ENCODE results near the gene DAB1. TPM values are rescaled to one million over a fixed set of nuclear protein-coding genes. Genes with fewer than 3 reads are reported as not detected.

DAB1 gene
- total and polyA plus RNA-seq, 7 experiments from 2014 or later = 0.27 to 1.9 (median 0.43) TPM; not detected in 1

DNA sequence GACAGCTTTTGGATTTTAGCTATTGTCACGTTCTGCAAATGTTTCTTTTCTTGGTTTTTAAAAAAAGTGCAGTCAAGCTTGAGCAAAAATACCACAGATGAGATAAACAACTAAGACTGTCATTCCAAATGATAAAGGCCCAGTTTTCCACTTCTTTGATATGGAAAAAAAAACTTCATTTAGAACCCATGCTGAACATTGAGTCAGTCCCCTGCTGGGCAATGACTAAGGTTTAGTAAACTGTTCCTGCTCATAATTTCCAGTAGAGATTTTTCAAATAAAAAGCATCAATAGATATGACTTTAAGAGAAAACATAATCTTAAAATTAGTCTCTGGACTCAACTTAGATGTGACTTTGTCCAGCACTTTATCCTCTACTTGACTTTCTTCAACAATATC, 290.2 kb downstream of the DAB1 start:
- POLR2A ChIA-PET = no interaction called here
- no peaks in the 10 kb centered on the region for H3K36me3 Mint-ChIP-seq
- Histone ChIP-seq H3K36me3 (ENCODE audit: control insufficient read depth in 2 of 3, insufficient read depth in 3 of 3, low read length in 3 of 3) (no peaks in the 10 kb centered on the region), H3K27me3 (ENCODE audit: control insufficient read depth in 2 of 2, insufficient read depth in 2 of 2, low read length in 2 of 2) (no peaks in the 10 kb centered on the region), H3K9me3 (ENCODE audit: control insufficient read depth in 2 of 3, low read length in 3 of 3) (no peaks in the 10 kb centered on the region), H3K27ac (ENCODE audit: low read depth, low read length) (no peak overlapping the region), H3K4me1 (ENCODE audit: control insufficient read depth in 2 of 2, insufficient read depth in 2 of 2, low read length in 2 of 2) (no peaks in the 10 kb centered on the region), H3K4me3 (ENCODE audit: low read length) (no peak overlapping the region)
- no peak overlapping the region for H3K27ac Mint-ChIP-seq
- DNase-seq = no peak
- ATAC-seq = no peak
- H3K4me3 Mint-ChIP-seq = no peak overlapping the region
- intact Hi-C loops (cut with micrococcal nuclease) = no loop called here
- H3K27me3 Mint-ChIP-seq = peaks cover 0 to 5% (median 1%) of the 10 kb centered on the region in 5 donors
- H3K4me1 Mint-ChIP-seq = no peaks in the 10 kb centered on the region
- H3K9me3 Mint-ChIP-seq = peaks cover 0 to 3% (median 0%) of the 10 kb centered on the region in 11 donors
- CTCF ChIA-PET = no interaction called here

DNA sequence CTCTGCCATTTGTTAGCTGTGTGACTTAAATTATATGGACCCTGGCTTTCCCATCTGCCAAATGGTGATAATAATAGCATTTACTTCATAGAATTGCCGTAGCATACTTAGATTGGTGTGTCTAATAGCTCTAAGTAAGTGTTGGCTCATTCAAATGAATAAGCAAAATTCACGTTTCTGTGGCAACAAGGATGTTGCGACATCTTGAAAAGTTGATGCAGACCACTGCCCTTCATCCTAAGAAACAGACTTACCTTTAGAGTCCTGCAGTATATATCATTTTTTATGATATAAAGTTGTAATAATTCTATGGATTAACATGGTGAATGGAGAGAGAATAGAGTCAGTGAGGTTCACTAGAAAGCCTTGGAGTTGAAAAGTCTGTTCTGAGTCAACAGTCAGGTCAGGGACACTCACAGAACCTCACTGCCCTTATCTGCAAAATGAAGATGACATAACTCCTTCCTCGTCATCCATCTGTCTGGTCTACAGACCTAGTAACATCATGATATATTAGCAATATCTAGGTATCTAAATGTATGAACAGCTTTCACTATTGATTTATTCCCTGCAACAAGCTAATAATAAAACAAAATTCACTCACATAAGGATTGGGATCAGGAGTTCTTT, 290.8 kb downstream of the DAB1 start:
- ChIA-PET CTCF (no interaction called here), POLR2A (no interaction called here)
- DNase-seq = no peak
- intact Hi-C loops (cut with micrococcal nuclease) = no loop called here
- no peaks in the 10 kb centered on the region for H3K27me3 ChIP-seq (ENCODE audit: control insufficient read depth in 2 of 2, insufficient read depth in 2 of 2, low read length in 2 of 2)
- H3K9me3 ChIP-seq (ENCODE audit: control insufficient read depth in 2 of 3, low read length in 3 of 3) = no peaks in the 10 kb centered on the region
- H3K4me3 ChIP-seq (ENCODE audit: low read length) = no peak overlapping the region
- Mint-ChIP-seq H3K27ac (no peak overlapping the region), H3K4me3 (no peak overlapping the region), H3K27me3 (peaks cover 0 to 5% (median 0%) of the 10 kb centered on the region in 5 donors), H3K36me3 (no peaks in the 10 kb centered on the region), H3K9me3 (peaks cover 0 to 3% (median 0%) of the 10 kb centered on the region in 11 donors), H3K4me1 (no peaks in the 10 kb centered on the region)
- no peaks in the 10 kb centered on the region for H3K36me3 ChIP-seq (ENCODE audit: control insufficient read depth in 2 of 3, insufficient read depth in 3 of 3, low read length in 3 of 3)
- H3K4me1 ChIP-seq (ENCODE audit: control insufficient read depth in 2 of 2, insufficient read depth in 2 of 2, low read length in 2 of 2) = no peaks in the 10 kb centered on the region
- H3K27ac ChIP-seq (ENCODE audit: low read depth, low read length) = no peak overlapping the region
- ATAC-seq = no peak

DNA sequence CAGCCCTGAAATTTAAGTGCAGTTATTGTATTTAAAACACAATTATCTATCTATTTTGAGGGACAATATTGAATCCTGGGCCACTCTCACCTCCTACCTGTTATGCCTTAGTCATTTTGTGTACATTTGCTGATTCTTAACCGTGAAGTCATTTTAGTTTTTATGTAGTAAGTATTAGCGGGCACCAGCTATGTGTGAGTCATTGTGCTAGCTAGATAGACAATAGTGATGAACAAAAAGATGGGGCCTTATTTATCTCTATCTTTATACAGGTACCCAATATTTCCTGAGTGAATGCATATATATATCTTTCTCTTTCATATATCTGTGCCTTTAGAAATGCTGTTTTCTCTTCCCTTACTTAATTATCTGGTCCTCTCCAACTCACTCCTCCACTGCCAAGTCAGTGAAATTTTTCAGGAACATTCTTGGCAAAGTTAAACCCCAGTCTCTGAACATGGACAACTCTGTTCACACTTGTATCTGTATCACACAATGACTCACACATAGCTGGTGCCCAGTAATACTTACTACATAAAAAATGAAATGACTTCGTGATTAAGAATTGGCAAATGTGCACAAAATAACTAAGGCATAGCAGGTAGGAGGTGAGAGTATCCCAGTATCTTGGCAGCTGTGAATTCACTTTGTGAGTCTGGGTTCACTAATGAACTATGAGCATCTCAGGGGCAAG, 292.0 kb downstream of the DAB1 start:
- H3K4me1 Mint-ChIP-seq = no peaks in the 10 kb centered on the region
- H3K4me1 ChIP-seq (ENCODE audit: control insufficient read depth in 2 of 2, insufficient read depth in 2 of 2, low read length in 2 of 2) = no peaks in the 10 kb centered on the region
- DNase-seq = no peak
- no peak overlapping the region for H3K27ac Mint-ChIP-seq
- ChIA-PET CTCF (interaction anchor here (0.6 kb wide), 1 partner anchor 149 kb away, joined by 3 read pairs; no protein-coding TSS in a partner anchor), POLR2A (no interaction called here)
- no peaks in the 10 kb centered on the region for H3K36me3 ChIP-seq (ENCODE audit: control insufficient read depth in 2 of 3, insufficient read depth in 3 of 3, low read length in 3 of 3)
- H3K27me3 ChIP-seq (ENCODE audit: control insufficient read depth in 2 of 2, insufficient read depth in 2 of 2, low read length in 2 of 2) = no peaks in the 10 kb centered on the region
- no peaks in the 10 kb centered on the region for H3K9me3 ChIP-seq (ENCODE audit: control insufficient read depth in 2 of 3, low read length in 3 of 3)
- H3K36me3 Mint-ChIP-seq = no peaks in the 10 kb centered on the region
- peaks cover 0 to 5% (median 1%) of the 10 kb centered on the region in 5 donors for H3K27me3 Mint-ChIP-seq
- H3K9me3 Mint-ChIP-seq = peaks cover 0 to 3% (median 0%) of the 10 kb centered on the region in 11 donors
- no peak overlapping the region for H3K4me3 ChIP-seq (ENCODE audit: low read length)
- ATAC-seq = no peak
- intact Hi-C loops (cut with micrococcal nuclease) = no loop called here
- no peak overlapping the region for H3K27ac ChIP-seq (ENCODE audit: low read depth, low read length)
- no peak overlapping the region for H3K4me3 Mint-ChIP-seq

DNA sequence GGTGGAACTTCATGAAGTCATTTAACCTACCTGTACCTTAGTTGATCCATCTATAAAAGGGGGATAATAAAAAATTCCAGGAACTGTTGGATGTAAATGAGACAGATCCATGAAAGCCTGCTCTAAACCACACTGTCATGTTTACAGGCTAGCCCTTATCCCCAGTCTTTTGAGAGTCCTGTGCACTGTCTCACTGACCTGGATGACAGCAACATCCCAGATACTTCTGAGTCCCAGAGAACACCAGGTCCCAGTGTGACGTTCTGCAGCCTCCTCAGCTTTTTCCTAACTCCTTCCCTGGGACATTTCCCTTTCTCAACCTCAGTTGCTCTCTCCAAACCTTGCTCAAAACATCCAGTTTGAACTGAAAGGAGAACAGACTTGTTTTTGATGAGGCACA, 292.6 kb downstream of the DAB1 start:
- H3K4me1 ChIP-seq (ENCODE audit: control insufficient read depth in 2 of 2, insufficient read depth in 2 of 2, low read length in 2 of 2) = no peaks in the 10 kb centered on the region
- no peaks in the 10 kb centered on the region for H3K4me1 Mint-ChIP-seq
- H3K4me3 Mint-ChIP-seq = no peak overlapping the region
- H3K27me3 ChIP-seq (ENCODE audit: control insufficient read depth in 2 of 2, insufficient read depth in 2 of 2, low read length in 2 of 2) = no peaks in the 10 kb centered on the region
- ChIA-PET POLR2A (no interaction called here), CTCF (no interaction called here)
- H3K9me3 ChIP-seq (ENCODE audit: control insufficient read depth in 2 of 3, low read length in 3 of 3) = no peaks in the 10 kb centered on the region
- H3K4me3 ChIP-seq (ENCODE audit: low read length) = no peak overlapping the region
- no peaks in the 10 kb centered on the region for H3K36me3 ChIP-seq (ENCODE audit: control insufficient read depth in 2 of 3, insufficient read depth in 3 of 3, low read length in 3 of 3)
- H3K9me3 Mint-ChIP-seq = peaks cover 0 to 6% (median 0%) of the 10 kb centered on the region in 11 donors
- H3K27me3 Mint-ChIP-seq = peaks cover 0 to 6% (median 3%) of the 10 kb centered on the region in 5 donors
- H3K27ac Mint-ChIP-seq = no peak overlapping the region
- intact Hi-C loops (cut with micrococcal nuclease) = no loop called here
- H3K36me3 Mint-ChIP-seq = no peaks in the 10 kb centered on the region
- no peak for DNase-seq
- H3K27ac ChIP-seq (ENCODE audit: low read depth, low read length) = no peak overlapping the region
- no peak for ATAC-seq

DNA sequence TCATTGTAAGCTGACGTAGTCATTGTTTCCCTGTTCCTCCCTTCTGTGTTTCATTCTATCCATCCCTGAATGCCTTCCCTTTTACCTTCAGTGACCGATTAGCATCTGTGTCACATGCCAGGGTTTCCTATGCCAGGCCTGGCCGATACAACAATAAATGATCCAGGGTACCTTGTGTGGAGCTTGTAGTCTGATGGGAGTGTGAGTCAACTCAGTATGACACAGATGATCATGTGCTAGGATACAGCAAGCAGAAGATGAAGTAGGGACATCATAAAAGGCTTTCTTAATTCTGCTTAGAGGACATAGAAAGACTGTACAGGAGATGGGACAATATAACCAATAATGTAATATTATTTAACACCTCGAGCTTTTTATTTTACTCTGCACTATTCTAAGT, 294.0 kb downstream of the DAB1 start:
- H3K4me1 Mint-ChIP-seq = no peaks in the 10 kb centered on the region
- H3K27ac Mint-ChIP-seq = no peak overlapping the region
- peaks cover 0 to 6% (median 0%) of the 10 kb centered on the region in 11 donors for H3K9me3 Mint-ChIP-seq
- no peak overlapping the region for H3K4me3 ChIP-seq (ENCODE audit: low read length)
- no peak overlapping the region for H3K4me3 Mint-ChIP-seq
- H3K27ac ChIP-seq (ENCODE audit: low read depth, low read length) = no peak overlapping the region
- DNase-seq (no peak), ATAC-seq (no peak)
- no peaks in the 10 kb centered on the region for H3K27me3 ChIP-seq (ENCODE audit: control insufficient read depth in 2 of 2, insufficient read depth in 2 of 2, low read length in 2 of 2)
- no peaks in the 10 kb centered on the region for H3K36me3 Mint-ChIP-seq
- intact Hi-C loops (cut with micrococcal nuclease) = no loop called here
- H3K9me3 ChIP-seq (ENCODE audit: control insufficient read depth in 2 of 3, low read length in 3 of 3) = no peaks in the 10 kb centered on the region
- H3K27me3 Mint-ChIP-seq = peaks cover 0 to 9% (median 0%) of the 10 kb centered on the region in 5 donors
- no peaks in the 10 kb centered on the region for H3K4me1 ChIP-seq (ENCODE audit: control insufficient read depth in 2 of 2, insufficient read depth in 2 of 2, low read length in 2 of 2)
- ChIA-PET CTCF (no interaction called here), POLR2A (no interaction called here)
- no peaks in the 10 kb centered on the region for H3K36me3 ChIP-seq (ENCODE audit: control insufficient read depth in 2 of 3, insufficient read depth in 3 of 3, low read length in 3 of 3)

DNA sequence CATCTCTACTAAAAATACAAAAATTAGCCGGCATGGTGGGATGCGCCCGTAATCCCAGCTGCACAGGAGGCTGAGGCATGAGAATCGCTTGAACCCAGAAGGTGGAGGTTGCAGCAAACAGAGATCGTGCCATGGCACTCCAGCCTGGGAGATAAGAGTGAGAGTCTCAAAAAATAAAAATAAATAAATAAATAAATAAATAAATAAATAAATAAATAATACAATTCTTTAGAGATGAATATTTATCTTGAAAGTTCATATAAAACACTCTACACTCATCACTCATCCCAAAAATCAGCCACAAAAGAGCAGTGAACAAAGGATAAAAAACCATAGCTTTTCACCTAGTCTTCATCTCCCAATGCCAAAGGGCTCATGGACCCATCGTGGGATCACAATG, 295.9 kb downstream of the DAB1 start:
- Mint-ChIP-seq H3K27me3 (peaks cover 0 to 9% (median 0%) of the 10 kb centered on the region in 5 donors), H3K9me3 (peaks cover 0 to 6% (median 0%) of the 10 kb centered on the region in 11 donors), H3K4me1 (no peaks in the 10 kb centered on the region), H3K27ac (no peak overlapping the region), H3K4me3 (no peak overlapping the region), H3K36me3 (no peaks in the 10 kb centered on the region)
- no peaks in the 10 kb centered on the region for H3K9me3 ChIP-seq (ENCODE audit: control insufficient read depth in 2 of 3, low read length in 3 of 3)
- no peaks in the 10 kb centered on the region for H3K36me3 ChIP-seq (ENCODE audit: control insufficient read depth in 2 of 3, insufficient read depth in 3 of 3, low read length in 3 of 3)
- DNase-seq (no peak), ATAC-seq (no peak)
- no peaks in the 10 kb centered on the region for H3K27me3 ChIP-seq (ENCODE audit: control insufficient read depth in 2 of 2, insufficient read depth in 2 of 2, low read length in 2 of 2)
- ChIA-PET CTCF (no interaction called here), POLR2A (no interaction called here)
- no peaks in the 10 kb centered on the region for H3K4me1 ChIP-seq (ENCODE audit: control insufficient read depth in 2 of 2, insufficient read depth in 2 of 2, low read length in 2 of 2)
- intact Hi-C loops (cut with micrococcal nuclease) = no loop called here
- no peak overlapping the region for H3K4me3 ChIP-seq (ENCODE audit: low read length)
- no peak overlapping the region for H3K27ac ChIP-seq (ENCODE audit: low read depth, low read length)
